Panc1 (cell line): Measurements from ENCODE around the gene UBAC2. TPM values are rescaled to one million over a fixed set of nuclear protein-coding genes. Genes with fewer than 3 reads are reported as not detected.
"Not testable (repeated sequence)": the region's sequence is repeated elsewhere in the genome, so short reads cannot be mapped to it uniquely, and the experiment has no call there.

Experiments
- ATAC-seq: fragments of 200-7000 bp; cut with Tn5 transposase; 2 replicates; pipeline ENCODE4 v1.9.1; 2020; ENCODE audit warnings: mild to moderate bottlenecking, moderate library complexity
- BruUV-seq: library from RNA; stranded (reverse); fragments of 400-500 nt; replicated peaks from 2 replicates; lab custom pipeline; 2021; lab: Mats Ljungman, UMichigan
- CTCF ChIA-PET: fragments of 300-600 bp; sonication (Branson Sonifier 250); formaldehyde crosslinking; loops from one replicate; lab custom pipeline; 2022; ENCODE audit warnings: antibody characterized with exemption; lab: Charles Lee
- POLR2A ChIA-PET: fragments of 300-600 bp; sonication (Branson Sonifier 250); formaldehyde crosslinking; loops from one replicate; lab custom pipeline; 2022; ENCODE audit warnings: antibody characterized with exemption; lab: Charles Lee
- DNase-seq: peaks from one replicate; pipeline ENCODE4 v3.0.0-alpha.2; 2010; ENCODE audit warnings: low read depth, low spot score
- H3K27ac ChIP-seq: 2 replicates; pipeline ENCODE4 v1.5.1; 2011; ENCODE audit warnings: mild to moderate bottlenecking, low read length, inconsistent platforms
- H3K27me3 ChIP-seq: fragments of 200-500 bp; sonication (Bioruptor generic); 2 replicates; pipeline ENCODE4 v1.6.0; 2014; ENCODE audit warnings: low read length, inconsistent platforms; ENCODE audit not compliant: control insufficient read depth, insufficient read depth
- H3K36me3 ChIP-seq: fragments of 200-500 bp; sonication (Bioruptor generic); 2 replicates; pipeline ENCODE4 v1.5.1; 2014; ENCODE audit warnings: inconsistent platforms, mild to moderate bottlenecking, low read length, moderate library complexity; ENCODE audit not compliant: control insufficient read depth, insufficient read depth
- H3K4me1 ChIP-seq: 2 replicates; pipeline ENCODE4 v1.5.1; 2011; ENCODE audit warnings: inconsistent platforms, mild to moderate bottlenecking, low read length, moderate library complexity; ENCODE audit not compliant: control insufficient read depth, insufficient read depth
- H3K4me3 ChIP-seq, 2 experiments: 2 replicates each; pipeline ENCODE4 v1.5.1; 2011 to 2012; ENCODE audit warnings: low read depth in 2 of 2, low read length in 2 of 2, mild to moderate bottlenecking in 2 of 2, inconsistent platforms in 1 of 2, moderate library complexity in 1 of 2
- H3K9me3 ChIP-seq: fragments of 200-500 bp; sonication (Bioruptor generic); 2 replicates; pipeline ENCODE4 v1.5.1; 2014; ENCODE audit warnings: low read depth, mild to moderate bottlenecking, inconsistent platforms, low read length, moderate library complexity; ENCODE audit not compliant: control insufficient read depth, insufficient read depth
- CTCF ChIP-seq: fragments of 450-650 bp; IDR thresholded peaks from 2 replicates; pipeline ENCODE4 v1.5.1; 2017; ENCODE audit warnings: mild to moderate bottlenecking
- POLR2AphosphoS5 ChIP-seq: IDR thresholded peaks from 2 replicates; pipeline ENCODE4 v1.6.1; 2012; ENCODE audit warnings: mild to moderate bottlenecking, low read depth, low read length, moderate library complexity
- REST ChIP-seq, 2 experiments: IDR thresholded peaks; 2 replicates each; pipeline ENCODE4 v1.6.1; 2011 to 2012; ENCODE audit warnings: low read depth in 2 of 2, control low read depth in 1 of 2, low read length in 1 of 2, mild to moderate bottlenecking in 1 of 2, moderate library complexity in 1 of 2; ENCODE audit not compliant: insufficient read depth in 1 of 2
- SIN3A ChIP-seq: IDR thresholded peaks from 2 replicates; pipeline ENCODE4 v1.6.1; 2012; ENCODE audit warnings: low read depth, mild to moderate bottlenecking, low read length, moderate library complexity, borderline replicate concordance; ENCODE audit not compliant: insufficient read depth
- TCF7L2 ChIP-seq: IDR thresholded peaks from 2 replicates; pipeline ENCODE4 v1.6.1; 2011; ENCODE audit warnings: mild to moderate bottlenecking, low read depth, low read length, inconsistent platforms
- in situ Hi-C: cut with HindIII; loops from 2 replicates; pipeline ENCODE4 v1.10.0; 2016; ENCODE audit warnings: low sequenced_read_pairs, low pct_unique_long_range_greater_than_20kb
- intact Hi-C: fragments of 100-400 bp; cut with micrococcal nuclease; formaldehyde crosslinking; loops from one replicate; pipeline ENCODE4 v1.10.0; 2022; ENCODE audit not compliant: unreplicated experiment
- total RNA-seq: library from RNA; stranded (reverse); gene quantifications from one replicate; pipeline ENCODE4 v1.2.1, GENCODE V29; 2021; ENCODE audit not compliant: unreplicated experiment

The UBAC2 gene
- total RNA-seq, 1 experiment from 2014 or later = 40.8 TPM

- ChIA-PET CTCF (no interaction called here), POLR2A (no interaction called here)
- intact Hi-C loops = no loop called here
Measured at GRCh38 chr13:99208185-99208584, 7.5 kb downstream of the UBAC2 start.

GRCh38 chr13:99208845-99209527 is 8.3 kb downstream of the UBAC2 start:
- intact Hi-C loops = no loop called here

More at GRCh38 chr13:99208185-99208584, 7.5 kb downstream of the UBAC2 start:
- DNase-seq (no peak), ATAC-seq (no peak)
- Histone ChIP-seq H3K4me3 (no peak overlapping the region), H3K4me1 (no peaks in the 10 kb centered on the region; the same call in 1 of the 2 replicates), H3K9me3 (no peaks in the 10 kb centered on the region), H3K27ac (no peak overlapping the region), H3K27me3 (no peaks in the 10 kb centered on the region), H3K36me3 (no peaks in the 10 kb centered on the region)
- BruUV-seq = no TSS peak
- in situ Hi-C loops = no loop called here
- TF ChIP-seq TCF7L2 (no peak), REST (IDR thresholded peaks at IDR 0.05; ENCODE audit: insufficient read depth in 1 of 2, low read depth in 2 of 2, low read length in 1 of 2) (no peak), SIN3A (no peak)

GRCh38 chr13:99210627-99211026 is 10.0 kb downstream of the UBAC2 start:
- POLR2A ChIA-PET, H3K4me1 ChIP-seq, H3K27me3 ChIP-seq, H3K36me3 ChIP-seq, DNase-seq, H3K27ac ChIP-seq, CTCF ChIA-PET, intact Hi-C loops, ATAC-seq, BruUV-seq, H3K4me3 ChIP-seq, H3K9me3 ChIP-seq, in situ Hi-C loops: not testable (repeated sequence)

More at GRCh38 chr13:99208845-99209527, 8.3 kb downstream of the UBAC2 start:
- ATAC-seq = no peak
- Histone ChIP-seq H3K4me3 (no peak overlapping the region), H3K27ac (no peak overlapping the region), H3K36me3 (no peaks in the 10 kb centered on the region), H3K9me3 (no peaks in the 10 kb centered on the region), H3K27me3 (no peaks in the 10 kb centered on the region), H3K4me1 (no peaks in the 10 kb centered on the region; the same call in 1 of the 2 replicates)
- BruUV-seq = no TSS peak
- ChIA-PET CTCF (no interaction called here), POLR2A (no interaction called here)
- in situ Hi-C loops = no loop called here
- TF ChIP-seq TCF7L2 = no peak
- TF ChIP-seq REST (IDR thresholded peaks at IDR 0.05; ENCODE audit: insufficient read depth in 1 of 2, low read depth in 2 of 2, low read length in 1 of 2) = no peak
- TF ChIP-seq CTCF = no peak
- TF ChIP-seq SIN3A = no peak
- TF ChIP-seq POLR2AphosphoS5 = no peak
- DNase-seq = no peak
